Measurements from ENCODE around the gene STXBP3. TPM values are rescaled to one million over a fixed set of nuclear protein-coding genes. Genes with fewer than 3 reads are reported as not detected.

The STXBP3 gene
- total RNA-seq, 6 experiments from 2014 or later, result 42.2 to 44.6 (median 43.5) TPM

- TF ChIP-seq CTCF (IDR thresholded peaks at IDR 0.05), result no peak
These were observed 42.0 kb upstream of the STXBP3 start for GRCh38 chr1:108704496-108704895.

GRCh38 chr1:108706643-108707042 is 39.8 kb upstream of the STXBP3 start:
- no peak overlapping the region for H3K4me3 Mint-ChIP-seq

More at GRCh38 chr1:108704496-108704895, 42.0 kb upstream of the STXBP3 start:
- H3K27me3 Mint-ChIP-seq (ENCODE audit: insufficient read depth), result no peaks in the 10 kb centered on the region; the same call in 1 of the 2 replicates
- peaks cover 46% of the 10 kb centered on the region for H3K4me1 Mint-ChIP-seq (ENCODE audit: low read depth)
- peak; percentile 75 for DNase-seq
- H3K9me3 Mint-ChIP-seq, result no peaks in the 10 kb centered on the region
- peaks cover 23% of the 10 kb centered on the region for H3K36me3 Mint-ChIP-seq (ENCODE audit: low read depth)
- peak overlapping the region; percentile 80 for H3K27ac Mint-ChIP-seq
- H3K4me3 Mint-ChIP-seq, result peak overlapping the region; percentile 50; the same call in 1 of the 2 replicates

GRCh38 chr1:108708691-108709660 is 37.5 kb upstream of the STXBP3 start:
- Mint-ChIP-seq H3K27ac (no peak overlapping the region), H3K36me3 (ENCODE audit: low read depth) (no peaks in the 10 kb centered on the region), H3K27me3 (ENCODE audit: insufficient read depth) (no peaks in the 10 kb centered on the region; the same call in 1 of the 2 replicates), H3K9me3 (no peaks in the 10 kb centered on the region), H3K4me3 (no peak overlapping the region), H3K4me1 (ENCODE audit: low read depth) (peaks cover 32% of the 10 kb centered on the region)
- peak; percentile 51 for TF ChIP-seq CTCF (IDR thresholded peaks at IDR 0.05)
- no peak for DNase-seq

More at GRCh38 chr1:108706643-108707042, 39.8 kb upstream of the STXBP3 start:
- no peak for DNase-seq
- Mint-ChIP-seq H3K27me3 (ENCODE audit: insufficient read depth) (no peaks in the 10 kb centered on the region; the same call in 1 of the 2 replicates), H3K4me1 (ENCODE audit: low read depth) (peaks cover 41% of the 10 kb centered on the region), H3K9me3 (no peaks in the 10 kb centered on the region), H3K36me3 (ENCODE audit: low read depth) (peaks cover 8% of the 10 kb centered on the region; the same call in 1 of the 2 replicates), H3K27ac (no peak overlapping the region)
- TF ChIP-seq CTCF (IDR thresholded peaks at IDR 0.05), result no peak

- H3K27ac Mint-ChIP-seq, result no peak within 1 kb of the TSS
- TF ChIP-seq CTCF (IDR thresholded peaks at IDR 0.05), result no peak
- H3K4me1 Mint-ChIP-seq (ENCODE audit: low read depth), result peaks cover 23% of the 10 kb centered on the region
- no peaks in the 10 kb centered on the region for H3K27me3 Mint-ChIP-seq (ENCODE audit: insufficient read depth)
- no peak for DNase-seq
- H3K9me3 Mint-ChIP-seq, result no peaks in the 10 kb centered on the region
- H3K36me3 Mint-ChIP-seq (ENCODE audit: low read depth), result no peaks in the 10 kb centered on the region
- no peak within 1 kb of the TSS for H3K4me3 Mint-ChIP-seq
These were observed 33.8 kb upstream of the STXBP3 start, which contains the start of gene FNDC7 for GRCh38 chr1:108712606-108713150. Gene FNDC7 (plus strand): TSS chr1:108712908. CDS start chr1:108712934, 26 bp downstream.

- no peak for DNase-seq
- no peaks in the 10 kb centered on the region for H3K36me3 Mint-ChIP-seq (ENCODE audit: low read depth)
- no peak overlapping the region for H3K4me3 Mint-ChIP-seq
- no peak for TF ChIP-seq CTCF (IDR thresholded peaks at IDR 0.05)
- H3K4me1 Mint-ChIP-seq (ENCODE audit: low read depth), result peaks cover 46% of the 10 kb centered on the region
- no peaks in the 10 kb centered on the region; the same call in 1 of the 2 replicates for H3K27me3 Mint-ChIP-seq (ENCODE audit: insufficient read depth)
- H3K9me3 Mint-ChIP-seq, result no peaks in the 10 kb centered on the region
- H3K27ac Mint-ChIP-seq, result no peak overlapping the region; the same call in 1 of the 2 replicates
These were observed 30.5 kb upstream of the STXBP3 start for GRCh38 chr1:108715932-108716331.

Data from HFFc6 (cell line).